NCI-H526 (cell line): Measurements from ENCODE around the gene CUL2.
"Not testable (repeated sequence)": the region's sequence is repeated elsewhere in the genome, so short reads cannot be mapped to it uniquely, and the experiment has no call there.

Experiments used
- DNase-seq, 2 experiments: peaks; one replicate each; lab custom pipeline; 2025; lab: John Stamatoyannopoulos, UW

CUL2 gene

DNA sequence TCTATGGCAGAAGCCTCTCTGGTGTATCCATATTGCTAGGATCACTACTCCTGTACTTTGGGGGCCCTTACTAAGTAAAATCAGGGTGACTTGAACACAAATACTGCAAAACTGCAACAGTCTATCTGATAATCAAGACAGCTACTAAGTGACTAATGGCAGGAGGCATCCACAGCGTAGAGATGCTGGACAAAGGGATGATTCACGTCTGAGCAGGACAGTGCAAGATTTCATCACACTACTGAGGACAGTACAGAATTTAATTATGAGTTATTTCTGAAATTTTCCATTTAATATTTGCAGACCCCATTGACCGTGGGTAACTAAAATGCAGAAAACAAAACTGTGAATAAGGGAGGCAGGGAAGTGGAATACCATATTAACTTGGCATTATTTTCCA lies 10.4 kb downstream of the CUL2 start:
- DNase-seq, result no peak

DNA sequence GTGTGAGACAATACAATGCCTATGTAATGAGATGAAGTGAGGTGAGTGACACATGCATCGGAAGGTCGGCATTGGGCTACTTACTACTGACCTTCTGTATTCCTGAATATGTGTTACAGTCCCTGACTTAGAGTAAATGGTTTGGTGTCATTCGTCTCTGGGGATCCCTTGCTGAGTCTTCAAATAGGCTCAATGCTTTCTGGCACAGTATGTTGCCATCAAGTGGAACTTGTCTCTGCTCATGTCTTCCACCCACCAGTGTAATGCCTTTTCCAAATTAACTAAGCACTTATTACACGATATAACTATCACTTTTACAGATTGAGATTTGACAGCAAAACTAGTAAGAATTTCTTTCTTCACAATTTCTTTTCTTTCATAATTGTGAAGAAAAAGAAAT lies 10.9 kb downstream of the CUL2 start:
- no peak for DNase-seq

DNA sequence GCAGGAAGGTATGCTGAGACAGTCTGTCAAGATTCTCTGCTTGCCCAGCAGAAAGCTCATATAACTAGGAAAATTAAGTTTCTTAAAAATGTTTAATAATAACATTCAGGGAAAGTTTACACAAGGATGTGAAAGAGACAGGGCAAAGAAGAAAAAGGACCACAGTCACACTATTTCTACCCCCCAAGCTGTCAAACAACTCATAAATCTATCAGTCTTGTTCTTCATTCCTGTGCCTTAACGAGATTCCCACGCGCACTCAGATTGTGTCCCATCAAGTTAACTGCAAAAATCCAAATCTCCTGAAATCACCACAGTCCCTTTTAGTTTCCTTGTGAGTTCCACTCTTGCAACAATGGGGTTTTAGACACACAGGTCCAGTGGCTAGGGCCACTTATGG lies 14.9 kb downstream of the CUL2 start:
- no peak for DNase-seq

DNA sequence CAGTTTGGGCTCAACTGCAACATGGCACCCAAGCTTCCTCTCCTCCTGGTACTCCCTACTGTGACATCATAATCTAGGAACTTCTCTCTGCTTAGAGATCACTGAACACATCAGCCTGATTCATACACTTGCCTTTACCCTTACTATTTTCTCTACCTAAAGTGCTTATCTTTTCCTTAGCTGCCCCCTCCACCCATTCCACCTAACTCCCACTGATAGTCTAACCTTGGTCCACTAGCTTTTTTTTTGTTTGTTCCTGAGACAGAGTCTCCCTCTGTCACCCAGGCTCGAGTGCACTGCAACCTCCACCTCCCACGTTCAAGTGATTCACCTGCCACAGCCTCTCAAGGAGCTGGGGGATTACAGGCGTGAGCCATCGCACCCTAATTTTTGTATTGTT lies 15.9 kb downstream of the CUL2 start:
- DNase-seq, result no peak

DNA sequence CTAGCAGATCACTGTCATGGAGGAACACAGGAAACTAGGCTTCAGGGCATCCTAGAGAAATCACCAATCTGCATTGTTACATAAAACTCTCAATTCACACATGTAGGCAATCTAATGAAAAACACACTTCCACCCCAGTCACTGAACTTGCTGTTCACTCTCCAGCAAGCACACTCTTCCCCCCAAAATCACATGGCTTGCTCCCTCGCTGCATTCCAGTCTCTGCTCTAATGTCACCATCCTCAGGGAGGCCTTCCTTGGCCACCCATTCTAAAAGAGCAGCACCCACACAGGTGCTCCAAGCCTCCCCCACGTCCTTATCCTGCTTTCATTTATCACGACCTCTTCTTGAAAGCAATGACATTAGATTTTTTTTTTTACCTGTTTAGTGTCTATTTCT lies 19.6 kb downstream of the CUL2 start:
- DNase-seq, result no peak

DNA sequence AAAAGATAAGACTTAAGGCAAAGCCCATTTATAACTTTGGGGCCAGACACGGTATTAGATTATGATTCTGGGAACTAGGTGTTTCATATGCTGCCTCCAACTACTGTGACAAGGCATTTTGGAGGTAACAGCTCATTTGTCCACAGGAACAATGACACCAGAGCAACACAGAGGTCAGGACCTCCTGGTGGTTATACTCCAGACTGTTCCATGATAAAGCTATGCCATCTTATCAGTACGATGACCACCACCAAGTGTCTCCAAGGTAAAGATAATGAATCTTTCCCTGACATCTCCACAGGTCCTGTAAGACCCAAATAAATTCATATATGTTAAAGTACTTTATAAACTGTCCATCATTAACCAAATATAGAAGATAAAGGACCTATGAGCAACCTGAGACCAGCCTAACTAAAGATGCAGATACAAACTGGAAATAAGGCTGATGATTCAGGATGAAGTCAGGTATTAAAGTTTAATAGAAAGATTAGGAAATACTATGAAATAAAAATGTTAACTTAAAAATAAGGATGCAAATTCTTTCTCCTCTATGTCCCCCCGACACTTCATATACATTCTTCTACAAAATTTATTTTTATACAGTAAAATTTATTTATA lies 26.2 kb downstream of the CUL2 start:
- no peak for DNase-seq

DNA sequence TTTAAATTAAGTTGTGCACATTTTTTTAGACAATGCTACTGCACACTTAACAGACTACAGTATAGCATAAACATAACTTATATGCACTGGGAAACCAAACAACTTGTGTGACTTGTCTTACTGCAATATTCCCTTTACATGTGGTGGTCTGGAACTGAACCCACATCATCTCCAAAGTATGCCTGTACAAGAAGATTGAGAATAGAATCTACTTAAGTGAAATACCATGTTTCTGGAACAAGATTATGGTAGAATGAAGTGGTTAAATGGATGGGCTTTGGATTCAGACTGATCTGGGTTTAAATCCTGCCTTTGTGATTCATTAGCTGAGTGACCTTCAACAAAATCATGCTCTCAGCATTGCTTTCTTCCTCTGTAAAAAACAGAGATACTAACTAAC lies 30.7 kb downstream of the CUL2 start:
- no peak for DNase-seq

DNA sequence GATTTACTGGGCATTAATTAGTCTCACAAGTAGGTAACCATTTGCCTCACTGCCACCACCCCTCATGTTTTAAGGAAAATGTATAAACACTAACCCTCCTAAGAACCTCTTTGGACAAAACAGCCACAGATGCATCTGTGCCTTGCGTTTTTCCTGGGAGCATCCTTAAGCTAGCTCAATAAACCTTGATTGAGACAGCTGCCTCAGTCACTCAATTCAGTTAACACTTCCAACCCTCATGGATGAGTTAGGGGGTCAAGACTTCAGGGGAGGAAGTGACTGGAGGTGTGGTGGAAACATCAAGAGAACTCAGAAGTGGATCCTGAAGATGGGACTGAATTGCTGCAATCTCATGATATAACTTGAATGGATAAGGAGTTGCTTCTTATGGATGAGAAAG lies 31.5 kb downstream of the CUL2 start:
- DNase-seq, result no peak

DNA sequence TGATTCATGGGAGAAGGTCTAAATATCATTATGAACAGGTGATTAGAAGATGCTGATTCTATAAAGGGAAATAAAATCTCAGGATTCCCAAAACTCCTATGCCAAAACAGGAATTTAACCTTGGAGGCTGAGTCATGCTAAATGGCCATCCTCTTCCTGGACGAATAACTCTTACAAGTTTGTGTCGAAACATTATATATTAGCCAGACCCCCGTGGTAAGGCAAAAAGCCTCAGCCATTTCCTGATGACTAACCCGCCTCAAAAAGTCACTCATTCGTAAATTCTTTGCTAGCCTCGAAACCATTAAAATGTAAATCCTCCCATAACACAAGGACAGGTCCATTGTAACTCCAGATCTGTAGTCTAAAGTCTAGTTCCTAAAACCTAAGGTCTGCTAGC lies 32.0 kb downstream of the CUL2 start:
- no peak for DNase-seq

DNA sequence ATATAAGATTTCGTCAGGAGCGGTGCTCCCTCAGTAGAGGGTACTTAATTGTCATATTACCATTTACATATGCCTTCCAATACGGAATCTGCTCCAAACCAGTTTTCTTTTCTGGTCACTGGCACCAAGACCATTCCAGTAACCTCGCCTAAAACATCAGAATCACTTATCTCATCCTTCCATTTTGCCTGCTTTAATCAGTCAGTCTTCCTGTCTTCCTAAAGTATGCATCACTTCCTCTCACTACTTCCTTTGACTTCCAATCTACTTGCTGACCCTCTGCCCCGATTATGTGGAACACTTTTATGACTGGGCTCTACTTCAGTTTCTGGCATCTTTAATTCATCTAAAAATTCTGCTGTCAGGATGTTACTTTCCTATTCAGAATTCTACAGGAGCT lies 33.5 kb downstream of the CUL2 start:
- no peak for DNase-seq

DNA sequence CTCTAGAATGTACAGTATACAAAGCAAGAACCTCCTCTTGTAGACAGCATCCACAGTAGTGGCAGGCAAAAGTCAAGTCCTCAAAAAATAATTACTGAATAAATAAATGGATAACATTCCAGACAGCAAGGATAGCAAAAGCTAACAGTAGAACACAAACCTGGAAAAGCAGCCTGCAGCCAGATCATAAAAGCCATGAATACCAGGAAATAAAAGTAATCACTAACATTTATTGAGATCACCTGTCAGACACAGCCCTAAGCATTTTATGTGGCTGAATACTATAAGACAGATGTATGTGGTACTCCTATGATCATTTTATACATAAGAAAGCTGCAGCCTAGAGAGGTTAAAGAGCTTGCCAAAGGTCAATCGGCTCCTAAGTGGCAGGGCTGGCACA lies 34.0 kb downstream of the CUL2 start:
- DNase-seq, result no peak

DNA sequence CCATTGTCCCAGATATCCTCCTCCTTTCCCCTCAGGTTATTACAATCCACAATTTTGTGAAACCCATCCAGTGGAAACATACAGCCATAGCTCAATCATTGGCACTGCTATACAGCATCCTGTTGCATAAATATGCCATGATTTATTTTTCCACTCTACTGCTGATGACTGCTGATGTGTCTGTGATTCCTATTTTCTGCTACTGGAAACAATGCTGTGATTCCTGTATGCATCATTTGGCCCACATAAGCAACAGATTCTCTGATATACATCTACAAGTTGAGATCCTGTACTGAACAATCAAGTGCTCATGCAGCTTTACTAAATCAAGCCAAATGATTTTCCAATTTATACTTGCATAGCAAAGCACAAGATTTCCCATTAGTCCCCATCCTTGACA lies 39.6 kb downstream of the CUL2 start:
- no peak for DNase-seq

DNA sequence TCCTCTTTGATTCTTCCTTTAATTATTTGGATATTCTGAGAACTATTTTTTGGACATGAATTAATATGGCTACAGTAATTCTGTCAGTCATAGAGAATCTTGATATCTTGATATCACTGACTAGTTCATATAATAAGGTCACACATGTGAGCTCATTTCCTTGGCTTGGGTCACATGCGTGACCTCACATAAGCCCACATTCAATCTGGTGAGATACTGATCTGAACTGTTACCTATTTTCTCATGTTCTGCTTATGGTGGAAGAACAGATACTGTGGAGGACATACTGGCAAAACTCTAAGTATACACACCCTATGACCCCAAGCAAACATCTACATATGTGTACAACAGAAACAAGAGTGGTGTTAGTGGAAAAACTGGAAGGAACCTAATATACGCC lies 44.1 kb downstream of the CUL2 start:
- DNase-seq, result no peak

DNA sequence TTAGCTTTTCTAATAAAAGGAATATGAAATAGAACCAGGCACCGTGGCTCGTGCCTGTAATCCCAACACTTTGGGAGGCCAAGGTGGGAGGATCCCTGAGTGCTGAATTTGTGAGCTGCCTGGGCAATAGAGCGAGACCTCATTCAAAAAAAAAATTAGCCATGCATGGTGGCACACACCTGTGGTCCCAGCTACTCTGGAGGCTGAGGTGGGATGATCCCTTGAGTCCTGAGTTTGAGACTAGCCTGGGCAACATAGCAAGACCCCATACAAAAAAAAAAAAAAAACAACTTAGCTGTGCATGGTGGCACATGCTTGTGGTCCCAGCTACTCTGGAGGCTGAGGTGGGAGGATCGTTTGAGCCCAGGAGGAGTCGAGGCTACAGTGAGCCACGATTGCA lies 44.9 kb downstream of the CUL2 start:
- not testable (repeated sequence) for DNase-seq

DNA sequence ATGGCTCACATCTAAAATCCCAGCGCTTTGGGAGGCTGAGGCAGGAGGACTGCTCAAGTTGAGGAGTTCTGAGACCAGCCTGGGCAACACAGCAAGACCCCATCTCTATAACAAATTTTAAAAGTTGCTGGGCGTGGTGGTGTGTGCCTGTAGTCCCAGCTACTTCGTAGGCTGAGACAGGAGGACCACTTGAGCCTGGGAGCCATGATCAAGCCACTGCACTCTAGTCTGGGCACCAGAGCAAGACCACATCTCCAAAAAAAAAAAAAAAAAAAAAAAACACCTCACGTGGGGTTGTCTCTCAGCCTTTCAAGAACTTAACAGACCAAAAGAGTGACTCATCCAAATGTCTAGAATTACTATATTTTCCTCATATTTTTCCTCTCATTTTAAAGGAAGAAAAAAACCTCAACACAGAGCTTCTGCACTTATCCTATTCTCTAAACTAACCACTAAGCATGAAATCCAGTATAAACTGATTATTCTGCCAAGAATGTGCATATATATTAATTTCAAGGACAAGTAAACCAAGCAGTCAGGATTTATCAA lies 46.3 kb downstream of the CUL2 start:
- no peak for DNase-seq

DNA sequence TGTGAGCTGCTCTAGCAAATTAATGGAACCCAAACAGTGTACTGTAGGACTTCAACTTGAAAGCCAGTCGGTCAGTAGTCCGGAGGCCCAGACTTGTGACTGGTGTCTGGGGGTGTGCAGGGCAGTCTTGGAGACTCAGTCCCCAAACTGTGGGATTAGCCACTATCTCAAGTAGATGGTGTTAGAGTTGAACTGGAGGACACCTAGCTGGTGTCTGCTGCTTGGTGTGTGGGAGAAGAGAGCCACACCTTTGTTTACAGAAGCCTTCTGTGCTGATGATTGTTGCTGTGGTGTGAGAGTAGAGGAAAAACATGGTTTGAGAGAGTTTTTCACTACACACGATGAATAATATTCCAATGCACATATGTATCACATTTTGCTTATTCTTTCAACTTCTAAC lies 47.4 kb downstream of the CUL2 start:
- DNase-seq, result no peak

DNA sequence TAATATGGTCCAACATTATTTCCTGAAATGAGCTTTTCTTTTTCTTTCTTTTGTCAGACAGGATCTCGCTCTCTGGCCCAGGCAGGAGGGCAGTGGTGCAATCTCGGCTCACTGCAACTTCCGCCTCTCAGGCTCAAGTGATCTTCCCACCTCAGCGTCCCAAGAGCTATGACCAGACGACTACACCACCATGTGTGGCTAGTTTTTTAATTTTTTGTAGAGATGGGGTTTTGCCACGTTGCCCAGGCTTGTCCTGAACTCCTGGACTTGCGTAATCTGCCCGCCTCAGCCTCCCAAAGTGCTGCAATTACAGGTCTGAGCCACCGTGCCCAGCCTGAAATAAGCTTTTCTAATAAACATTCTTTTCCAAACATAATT lies 48.6 kb downstream of the CUL2 start:
- DNase-seq, result no peak

DNA sequence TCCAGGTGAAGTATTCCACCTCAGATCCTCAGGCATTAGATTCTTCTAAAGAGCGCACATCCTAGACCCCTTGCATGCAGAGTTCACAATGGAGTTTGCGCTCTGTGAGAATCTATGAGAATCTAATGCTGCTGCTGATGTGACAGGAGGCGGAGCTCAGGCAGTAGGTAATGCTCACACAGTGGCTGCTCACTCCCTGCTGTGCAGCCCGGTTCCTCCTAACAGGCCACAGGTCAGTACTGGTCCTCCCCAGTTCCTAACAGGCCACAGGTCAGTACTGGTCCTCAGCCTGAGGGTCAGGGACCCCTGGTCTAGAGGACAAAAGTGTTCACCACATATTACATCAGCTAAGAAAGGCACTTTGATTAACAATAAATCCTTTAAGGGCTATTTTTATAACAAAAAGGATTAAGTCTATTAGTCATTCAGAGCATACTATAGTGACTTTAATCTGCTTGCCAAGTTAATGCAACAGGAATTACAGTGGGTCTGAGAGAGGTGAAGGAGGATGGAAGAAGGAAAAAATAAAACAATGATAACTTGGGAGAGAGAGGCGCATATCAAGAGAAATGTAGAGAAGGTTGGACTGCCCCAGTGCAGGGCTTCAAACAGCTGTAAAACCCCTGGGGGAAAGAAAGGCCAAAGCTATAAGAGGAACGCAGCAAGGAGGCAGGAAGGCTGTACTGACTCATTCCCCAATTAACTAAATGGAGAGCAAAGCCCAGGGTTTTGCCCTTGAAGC lies 49.2 kb downstream of the CUL2 start:
- no peak for DNase-seq

DNA sequence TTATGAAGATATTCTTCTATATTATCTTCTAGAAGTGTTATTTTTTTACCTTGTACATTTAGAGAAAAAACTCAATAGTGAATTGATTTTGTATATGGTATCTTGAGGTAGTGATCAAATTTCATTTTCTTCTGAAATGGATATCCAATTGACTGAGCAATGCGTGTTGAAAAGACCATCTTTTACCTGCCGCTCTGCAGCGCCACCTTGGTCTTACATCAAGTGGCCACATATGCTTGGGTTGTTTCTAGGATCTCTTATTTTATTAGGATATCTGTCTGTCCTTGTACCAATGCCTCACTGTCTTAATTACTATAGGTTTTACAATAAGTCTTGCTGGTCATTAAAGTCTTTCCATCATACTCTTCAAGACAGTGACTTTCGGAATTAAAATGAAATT lies 53.0 kb downstream of the CUL2 start:
- no peak for DNase-seq

DNA sequence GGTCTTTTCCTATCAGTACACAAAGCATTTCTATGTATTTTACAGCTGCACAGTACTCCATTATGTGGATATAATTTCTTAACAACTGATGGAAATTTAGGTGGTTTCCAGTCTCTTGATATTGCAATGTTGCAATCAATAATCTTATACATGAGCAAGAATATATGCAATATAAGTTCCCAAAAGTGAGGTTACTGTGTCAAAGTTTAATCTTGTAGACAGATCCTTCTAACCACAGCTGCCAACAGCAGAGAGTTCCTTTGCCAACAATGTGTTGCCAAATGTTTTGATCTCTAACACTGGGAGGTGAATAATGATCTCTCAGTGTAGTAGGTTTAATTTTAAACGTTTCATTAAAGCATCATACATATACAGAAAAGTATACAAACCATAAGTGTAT lies 54.5 kb downstream of the CUL2 start:
- DNase-seq, result no peak

DNA sequence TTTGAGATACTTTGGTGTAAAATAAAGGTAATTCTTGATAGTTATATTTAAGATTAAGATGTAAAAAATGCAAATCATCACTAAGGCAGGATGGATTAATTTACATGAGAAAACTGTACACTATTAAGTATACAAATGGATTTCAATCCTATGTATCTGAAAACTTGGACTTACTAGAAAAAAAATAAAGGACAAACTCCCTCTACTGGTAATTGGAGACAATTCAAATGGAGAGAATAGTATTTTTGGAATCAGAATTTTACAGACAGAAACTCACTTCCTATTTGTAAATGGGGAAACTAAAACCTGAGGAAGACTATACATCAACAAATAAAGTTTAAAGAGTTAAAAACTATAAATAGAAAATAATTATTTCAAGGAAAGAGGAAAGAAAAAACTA lies 62.6 kb downstream of the CUL2 start:
- DNase-seq, result peak; percentile 2 to 15

DNA sequence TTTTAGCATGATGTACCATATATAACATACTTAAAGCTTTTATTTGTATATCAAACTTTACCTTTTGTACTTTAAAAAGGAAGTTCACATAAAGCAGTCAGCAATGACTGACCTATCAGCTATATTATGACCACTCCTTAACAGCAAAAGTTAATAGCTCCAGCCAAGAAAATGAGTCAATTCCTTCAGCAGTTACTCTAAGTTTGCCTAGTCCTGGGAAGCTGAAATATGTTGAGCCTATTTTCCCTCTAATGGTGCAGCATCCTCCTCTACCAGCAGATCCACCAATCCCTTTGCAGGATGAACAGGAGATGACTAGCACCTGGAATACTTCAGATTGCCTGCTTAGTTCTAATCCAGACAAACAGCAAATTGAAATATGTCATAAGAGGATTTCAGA lies 64.2 kb downstream of the CUL2 start:
- no peak for DNase-seq

DNA sequence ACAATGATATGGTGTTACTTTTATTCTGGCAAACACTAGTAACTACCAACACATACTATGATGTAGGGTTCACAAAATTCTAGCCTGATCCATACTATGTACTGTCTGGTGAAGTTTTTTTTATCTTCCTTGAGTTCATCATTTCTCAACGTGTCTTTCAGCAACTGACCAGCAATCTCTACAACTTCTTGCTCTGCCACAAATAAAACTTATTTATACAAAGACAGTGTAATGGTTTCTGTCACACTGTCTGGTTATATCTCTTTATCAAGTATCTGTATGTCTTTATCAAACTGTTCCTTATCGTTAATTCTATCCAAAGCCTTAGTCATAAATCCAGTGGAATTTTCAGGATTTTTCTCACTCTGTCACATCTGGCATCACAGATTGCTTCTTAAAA lies 69.7 kb downstream of the CUL2 start:
- no peak for DNase-seq
